ENCODE measurements around the gene CSH2. TPM values are rescaled to one million over a fixed set of nuclear protein-coding genes. Genes with fewer than 3 reads are reported as not detected.
"Not testable (repeated sequence)": the region's sequence is repeated elsewhere in the genome, so short reads cannot be mapped to it uniquely, and the experiment has no call there.

Gene CSH2
- total RNA-seq, 4 donors from 2014 or later = not detected

GRCh38 chr17:63859257-63859656 is 14.2 kb downstream of the CSH2 start:
- H3K4me1 ChIP-seq = no peaks in the 10 kb centered on the region
- intact Hi-C loops (cut with DNase I) = no loop called here
- no peak overlapping the region for H3K4me3 ChIP-seq
- H3K36me3 ChIP-seq = no peaks in the 10 kb centered on the region
- no peak overlapping the region for H3K27ac ChIP-seq
- H3K27me3 ChIP-seq = no peaks in the 10 kb centered on the region
- DNase-seq = no peak
- TF ChIP-seq CTCF (IDR thresholded peaks at IDR 0.05) (no peak), POLR2A (IDR thresholded peaks at IDR 0.05) (no peak)
- 71 to 75% methylated on average over 2 to 3 of the region's 3 CpGs for WGBS, 2 donors
- no peaks in the 10 kb centered on the region for H3K9me3 ChIP-seq

GRCh38 chr17:63856425-63856824 is 17.1 kb downstream of the CSH2 start:
- not testable (repeated sequence) for DNase-seq

DNA sequence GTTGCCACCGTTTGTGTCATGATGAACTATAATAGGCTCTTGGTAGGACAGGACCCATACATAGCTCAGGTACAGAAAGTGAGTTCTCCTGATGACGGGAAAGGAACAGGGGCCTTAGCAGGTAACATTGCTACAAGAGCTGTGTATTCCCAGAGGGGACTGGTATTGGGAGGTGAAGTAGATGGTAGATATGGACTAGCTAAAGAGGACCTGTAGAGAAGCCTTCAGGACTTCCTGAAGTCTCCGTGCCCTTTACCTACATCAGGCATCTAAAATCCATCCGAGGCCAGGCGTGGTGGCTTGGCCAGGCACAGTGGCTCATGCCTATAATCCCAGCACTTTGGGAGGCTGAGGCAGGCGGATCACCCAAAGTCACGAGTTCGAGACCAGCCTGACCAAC is 18.3 kb downstream of the CSH2 start:
- Histone ChIP-seq H3K9me3 (no peaks in the 10 kb centered on the region), H3K4me1 (no peaks in the 10 kb centered on the region), H3K27ac (no peak overlapping the region), H3K36me3 (no peaks in the 10 kb centered on the region), H3K27me3 (no peaks in the 10 kb centered on the region), H3K4me3 (no peak overlapping the region)
- TF ChIP-seq POLR2A (IDR thresholded peaks at IDR 0.05) = no peak
- TF ChIP-seq CTCF (IDR thresholded peaks at IDR 0.05) = no peak
- 92% methylated on average over 6 of the region's 8 CpGs; no CpG with 5 or more reads in 1 of the 2 donors for WGBS, 2 donors
- intact Hi-C loops (cut with DNase I) = no loop called here
- DNase-seq = no peak

More at GRCh38 chr17:63856425-63856824, 17.1 kb downstream of the CSH2 start:
- H3K36me3 ChIP-seq; H3K9me3 ChIP-seq; H3K27ac ChIP-seq; H3K4me1 ChIP-seq; H3K4me3 ChIP-seq; intact Hi-C loops (cut with DNase I); H3K27me3 ChIP-seq: not testable (repeated sequence)
- WGBS, 2 donors = 75 to 82% methylated on average over 7 to 8 of the region's 8 CpGs

DNA sequence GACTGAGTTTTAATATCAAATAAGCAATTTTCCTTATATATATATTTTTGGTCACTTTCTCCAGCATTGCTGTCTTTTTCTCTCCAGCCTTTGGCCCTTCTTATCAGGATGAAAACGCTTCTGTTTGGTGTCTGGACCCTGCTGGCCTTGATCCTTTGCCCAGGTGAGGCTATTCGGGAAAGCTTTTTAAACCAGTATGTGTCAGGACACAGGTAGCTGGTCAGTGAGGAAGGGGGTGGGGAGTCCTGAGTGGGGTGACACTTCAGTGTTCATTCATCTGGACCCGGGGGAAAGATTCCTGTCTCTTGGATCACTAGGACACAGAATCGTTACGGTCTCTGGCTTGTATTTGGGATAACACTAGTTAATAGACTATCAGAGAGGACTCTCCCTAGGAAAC is 18.8 kb downstream of the CSH2 start:
- no peak for TF ChIP-seq CTCF (IDR thresholded peaks at IDR 0.05)
- no peak for TF ChIP-seq POLR2A (IDR thresholded peaks at IDR 0.05)
- DNase-seq = no peak
- Histone ChIP-seq H3K27me3 (no peaks in the 10 kb centered on the region), H3K4me1 (no peaks in the 10 kb centered on the region), H3K9me3 (no peaks in the 10 kb centered on the region), H3K27ac (no peak overlapping the region), H3K36me3 (no peaks in the 10 kb centered on the region), H3K4me3 (no peak overlapping the region)
- intact Hi-C loops (cut with DNase I) = no loop called here
- 70 to 80% methylated on average over 3 to 5 of the region's 5 CpGs for WGBS, 2 donors

- 89 to 94% methylated on average over 2 of the region's 2 CpGs for WGBS, 2 donors
- intact Hi-C loops (cut with DNase I) = no loop called here
- H3K9me3 ChIP-seq = peaks cover 0 to 5% (median 0%) of the 10 kb centered on the region in 3 donors
- no peak for DNase-seq
- no peaks in the 10 kb centered on the region for H3K27me3 ChIP-seq
- no peaks in the 10 kb centered on the region for H3K36me3 ChIP-seq
- peaks cover 4 to 13% (median 5%) of the 10 kb centered on the region in 3 donors for H3K4me1 ChIP-seq
- no peak overlapping the region for H3K4me3 ChIP-seq
- H3K27ac ChIP-seq = no peak overlapping the region
- TF ChIP-seq CTCF (IDR thresholded peaks at IDR 0.05) (no peak), POLR2A (IDR thresholded peaks at IDR 0.05) (no peak)
These were observed 20.2 kb downstream of the CSH2 start for GRCh38 chr17:63853260-63853659.

- intact Hi-C loops (cut with DNase I) = no loop called here
- WGBS, 2 donors = 84 to 92% methylated on average over 9 of the region's 9 CpGs
These were observed 23.1 kb downstream of the CSH2 start for GRCh38 chr17:63850401-63850800.

More at GRCh38 chr17:63850401-63850800, 23.1 kb downstream of the CSH2 start:
- Histone ChIP-seq H3K4me1 (peaks cover 4 to 14% (median 5%) of the 10 kb centered on the region in 3 donors), H3K36me3 (no peaks in the 10 kb centered on the region), H3K27me3 (no peaks in the 10 kb centered on the region), H3K9me3 (peaks cover 0 to 6% (median 0%) of the 10 kb centered on the region in 3 donors), H3K4me3 (no peak overlapping the region), H3K27ac (no peak overlapping the region)
- TF ChIP-seq POLR2A (IDR thresholded peaks at IDR 0.05) (no peak), CTCF (IDR thresholded peaks at IDR 0.05) (no peak)
- DNase-seq = no peak
